Adrenal gland (tissue), 5 donors: ENCODE measurements around the gene CARS1.

ENCODE experiments used
- CTCF ChIP-seq, 6 experiments: fragments of 450-650 bp in 4 of 6; fragments of 200-600 bp in 2 of 6; sonication (generic) in 1 of 6; IDR thresholded peaks; 1 replicate in 5 of 6; 2 replicates in 1 of 6; pipeline versions ENCODE4 v1.5.1 to v1.8.0; 2016 to 2021; ENCODE audit warnings: antibody characterized with exemption in 6 of 6, mild to moderate bottlenecking in 2 of 6, moderate library complexity in 1 of 6
- POLR2A ChIP-seq, 2 donors: fragments of 450-650 bp; IDR thresholded peaks; one replicate each; pipeline ENCODE4 v1.6.1; 2017; ENCODE audit warnings: antibody characterized with exemption in 2 of 2, mild to moderate bottlenecking in 2 of 2, moderate library complexity in 1 of 2
- donor health status: DM: no; HTN: no; CAD: no.

- TF ChIP-seq POLR2A (IDR thresholded peaks at IDR 0.05) (no peak), CTCF (IDR thresholded peaks at IDR 0.05) (no peak)
Measured at GRCh38 chr11:3091081-3091845, 34.0 kb upstream of the CARS1 start.
